Fibroblast of gingiva (primary cell): ENCODE measurements around the gene FHIP2A.
A peak's percentile ranks its signal among the peaks of the same experiment; 100 is the strongest.
"Not testable (repeated sequence)": the region's sequence is repeated elsewhere in the genome, so short reads cannot be mapped to it uniquely, and the experiment has no call there.

Source experiments
- DNase-seq: peaks from one replicate; pipeline ENCODE4 v3.0.0-alpha.2; 2011; ENCODE audit warnings: low read depth

FHIP2A gene

GRCh38 chr10:114856544-114857287 lies 35.1 kb downstream of the FHIP2A start:
- DNase-seq, result peak; percentile 78

GRCh38 chr10:114857288-114857565 lies 35.6 kb downstream of the FHIP2A start:
- not testable (repeated sequence) for DNase-seq

DNA sequence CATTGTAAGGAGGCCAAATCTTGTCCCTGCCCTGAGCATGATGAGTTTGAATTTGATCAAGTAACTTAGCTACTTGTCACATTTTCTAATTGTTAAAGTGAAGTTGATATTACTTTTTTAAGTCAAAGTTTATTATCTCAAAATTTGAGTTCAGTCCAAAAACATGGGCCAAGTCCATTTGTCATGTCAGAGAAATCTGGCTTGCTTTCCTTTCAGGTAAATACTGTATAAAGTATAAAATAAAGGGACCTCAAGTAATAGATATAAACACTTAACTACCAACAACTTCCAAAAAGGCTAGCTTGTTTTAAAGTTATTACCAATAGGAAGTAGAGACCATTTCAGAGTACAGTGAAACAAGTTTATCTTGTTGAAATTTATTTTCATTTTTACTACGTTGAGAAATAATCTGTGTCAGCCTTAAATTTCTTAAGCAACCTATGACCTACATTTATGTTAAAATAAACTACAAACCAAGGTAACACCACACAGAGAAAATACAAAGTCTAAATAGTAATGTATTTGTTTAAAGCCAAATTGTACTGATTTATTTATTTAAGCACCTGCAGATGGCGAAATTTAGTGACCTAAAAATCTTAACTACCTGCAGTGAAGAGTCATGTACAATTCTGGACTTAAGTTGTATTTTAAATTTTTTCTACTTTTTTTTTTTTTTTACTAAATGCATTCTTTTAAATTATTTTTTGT lies 36.5 kb downstream of the FHIP2A start:
- DNase-seq, result no peak

DNA sequence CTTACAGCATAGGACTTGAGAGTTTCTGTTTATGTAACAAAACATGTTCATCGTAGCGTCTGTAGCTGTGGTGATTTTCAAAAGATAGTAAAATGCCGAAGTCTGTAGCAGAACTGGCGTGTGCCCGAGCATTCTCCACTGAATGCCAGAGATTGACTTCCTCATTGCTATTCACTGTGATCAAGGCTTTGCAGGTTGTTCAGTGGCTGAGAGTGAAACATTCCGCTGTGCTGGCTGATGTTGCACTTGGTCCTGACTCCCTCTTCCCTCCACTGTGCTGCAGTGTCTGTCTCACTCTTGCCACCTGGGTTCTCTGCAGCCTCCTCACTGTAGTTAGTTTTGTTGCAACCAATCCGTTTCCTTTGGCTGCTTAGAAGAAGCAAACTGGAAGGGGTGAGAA lies 37.6 kb downstream of the FHIP2A start:
- no peak for DNase-seq

DNA sequence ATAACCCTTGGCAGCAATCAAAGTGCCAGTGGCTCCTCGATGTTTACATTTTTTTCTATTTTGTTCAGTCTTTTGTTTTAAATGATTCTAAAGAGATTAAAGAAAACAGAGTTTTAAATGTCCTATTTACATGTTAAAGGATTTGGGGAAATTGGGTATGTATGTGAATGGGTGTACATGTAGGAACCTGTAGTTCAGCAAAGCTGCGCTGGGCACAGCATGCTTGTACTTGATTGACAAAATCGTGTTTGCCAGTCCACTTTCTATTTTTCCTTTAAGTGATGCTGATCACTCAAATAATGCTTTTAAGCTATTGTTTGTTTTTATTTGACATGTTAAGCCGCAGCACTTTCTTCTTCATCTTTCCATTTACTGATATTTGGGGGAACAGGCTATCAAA lies 40.9 kb downstream of the FHIP2A start:
- no peak for DNase-seq

DNA sequence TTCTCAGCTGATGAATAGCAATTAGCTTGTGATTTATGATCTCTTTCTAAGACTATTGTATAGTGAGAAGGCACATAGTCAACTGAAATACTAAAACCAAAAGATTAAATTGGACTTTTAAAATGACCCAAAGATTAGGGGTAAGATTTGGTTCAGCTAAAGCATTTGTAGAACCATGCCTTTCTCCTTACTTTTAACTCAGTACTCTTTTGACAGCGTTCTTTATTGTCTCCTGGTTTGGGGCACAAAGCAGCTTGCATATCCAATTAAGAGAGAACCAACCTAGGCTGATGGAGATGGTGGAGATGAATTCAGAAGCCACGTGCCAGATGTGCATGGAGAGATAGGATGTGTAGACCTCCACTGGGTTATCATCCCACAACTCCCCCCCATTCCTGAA lies 45.8 kb downstream of the FHIP2A start:
- no peak for DNase-seq

DNA sequence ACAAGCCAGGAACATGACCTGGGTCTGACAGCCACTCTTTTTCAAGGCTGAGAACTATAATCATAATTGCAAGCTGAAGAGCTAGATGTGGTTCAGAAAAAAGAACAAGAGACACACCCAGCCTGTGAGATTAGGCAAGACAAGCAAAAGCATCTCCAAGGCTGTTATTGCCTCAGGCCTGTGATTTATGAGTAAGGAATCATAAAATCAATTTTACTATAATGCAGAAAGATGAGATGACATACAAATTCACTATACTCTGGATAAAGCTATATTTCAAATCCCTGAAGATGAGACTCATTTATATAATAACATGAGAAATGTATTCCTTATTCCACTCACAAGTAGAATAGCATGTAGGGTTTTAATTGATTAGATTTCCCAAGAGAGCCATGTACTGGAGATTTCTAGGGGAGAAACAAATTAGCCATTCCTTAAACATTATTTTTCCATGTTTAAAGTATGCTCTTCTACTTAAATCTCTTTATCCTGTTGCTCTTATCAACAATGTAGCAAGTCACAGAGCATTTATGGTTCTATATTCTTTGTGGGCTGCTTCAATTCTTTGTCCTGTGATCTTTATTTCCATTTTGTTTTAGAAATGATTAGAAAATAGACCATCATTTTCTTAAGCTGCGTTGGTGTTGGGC lies 47.4 kb downstream of the FHIP2A start:
- peak; percentile 72 for DNase-seq

DNA sequence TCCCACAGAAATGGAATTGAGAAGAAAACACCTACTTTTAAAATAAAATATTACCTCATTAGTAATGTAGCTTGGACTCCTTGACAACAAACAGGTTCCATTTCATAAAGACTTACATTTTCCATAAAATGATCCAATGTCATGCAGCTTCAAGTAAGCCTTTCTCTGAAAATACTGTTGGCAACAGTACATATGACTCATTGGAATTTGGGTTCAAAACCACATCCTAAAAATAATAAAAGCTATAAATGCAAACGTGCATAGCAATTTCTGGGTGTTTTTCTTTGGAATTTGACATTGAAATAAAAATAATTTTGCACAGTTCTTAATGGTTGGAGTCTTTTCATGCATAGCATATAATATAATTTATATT lies 47.9 kb downstream of the FHIP2A start:
- peak; percentile 81 for DNase-seq

GRCh38 chr10:114870486-114870885 lies 48.9 kb downstream of the FHIP2A start:
- DNase-seq, result no peak

GRCh38 chr10:114871379-114871778 lies 49.8 kb downstream of the FHIP2A start:
- DNase-seq, result no peak
